Measurements from ENCODE around the gene ABTB2.

The ABTB2 gene

DNA sequence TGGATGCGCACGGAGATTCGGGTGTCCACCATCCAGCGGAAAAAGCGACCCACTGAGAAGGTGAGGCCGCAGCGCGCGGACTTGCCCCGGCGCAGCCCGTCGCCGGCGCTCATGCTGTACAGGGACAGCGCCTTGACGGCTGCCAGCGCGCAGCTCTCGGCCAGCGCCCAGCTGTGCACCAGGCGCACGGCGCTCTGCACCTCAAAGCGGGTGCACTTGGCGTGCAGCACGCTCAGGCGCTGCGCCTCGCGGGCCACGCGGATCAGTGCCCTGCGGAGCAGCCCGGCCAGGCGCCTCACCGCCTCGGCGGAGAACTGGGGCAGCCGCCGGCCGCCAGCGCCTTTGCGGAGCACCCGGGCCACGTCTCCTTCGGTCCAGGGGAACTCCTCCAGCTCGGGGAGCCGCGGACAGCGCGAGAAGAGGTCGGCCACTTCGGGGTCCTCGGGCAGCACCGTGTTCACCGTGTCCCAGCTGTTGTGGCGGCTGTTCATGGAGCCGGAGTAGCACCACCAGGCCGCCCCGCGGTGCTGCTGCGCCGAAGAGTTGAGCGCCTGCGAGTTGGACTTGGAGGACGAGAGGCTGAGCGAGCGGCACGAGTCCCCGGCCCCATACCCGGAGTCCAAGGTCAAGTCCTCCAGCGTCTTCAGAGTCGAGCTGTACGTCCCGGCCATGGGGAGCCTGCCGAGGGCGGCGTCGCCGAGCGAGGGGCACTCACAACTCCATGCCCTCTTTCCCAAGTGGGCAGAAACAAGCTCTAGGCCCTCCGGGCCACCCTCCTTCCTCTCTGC is 703 bp downstream of the ABTB2 start:
- TF ChIP-seq CTCF (IDR thresholded peaks at IDR 0.05; ENCODE audit: control extremely low read depth, extremely low read depth, low read depth, missing control alignments): peak; percentile 24
- ChIA-PET CTCF (interaction anchor here (1.0 to 10.8 kb wide), 12 partner anchors 11 to 489 kb away, joined by 3 to 121 read pairs (median 4); partner anchors contain the start of gene CAT), POLR2A (interaction anchor here (1.2 to 1.7 kb wide), 2 partner anchors 123 to 182 kb away, joined by 5 to 6 read pairs; no protein-coding TSS in a partner anchor)
- peak; percentile 42 for DNase-seq (ENCODE audit: extremely low spot score)

DNA sequence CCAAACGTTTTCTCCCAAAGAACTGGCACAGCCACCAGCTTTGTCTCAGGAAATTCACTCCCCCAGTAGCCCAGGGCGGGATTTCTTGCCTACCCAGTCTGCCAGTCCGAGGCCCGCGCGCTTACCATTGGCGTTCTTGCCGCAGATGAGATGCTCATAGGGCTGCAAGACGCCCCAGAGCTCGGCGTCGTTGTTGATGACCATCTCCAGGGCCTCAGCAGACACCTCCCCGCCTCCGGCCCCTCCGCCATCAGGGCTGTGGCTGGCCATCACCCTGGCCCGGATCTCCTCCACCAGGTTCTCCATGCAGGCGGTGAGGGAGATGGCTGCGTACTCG is 1.3 kb downstream of the ABTB2 start:
- CTCF ChIA-PET: interaction anchor here (0.9 to 10.8 kb wide), 6 partner anchors 13 to 183 kb away, joined by 3 to 121 read pairs (median 4); no protein-coding TSS in a partner anchor
- DNase-seq (ENCODE audit: extremely low spot score): no peak
- TF ChIP-seq CTCF (IDR thresholded peaks at IDR 0.05; ENCODE audit: control extremely low read depth, extremely low read depth, low read depth, missing control alignments): no peak
- POLR2A ChIA-PET: interaction anchor here (1.2 kb wide), 1 partner anchor 182 kb away, joined by 6 read pairs; no protein-coding TSS in a partner anchor

DNA sequence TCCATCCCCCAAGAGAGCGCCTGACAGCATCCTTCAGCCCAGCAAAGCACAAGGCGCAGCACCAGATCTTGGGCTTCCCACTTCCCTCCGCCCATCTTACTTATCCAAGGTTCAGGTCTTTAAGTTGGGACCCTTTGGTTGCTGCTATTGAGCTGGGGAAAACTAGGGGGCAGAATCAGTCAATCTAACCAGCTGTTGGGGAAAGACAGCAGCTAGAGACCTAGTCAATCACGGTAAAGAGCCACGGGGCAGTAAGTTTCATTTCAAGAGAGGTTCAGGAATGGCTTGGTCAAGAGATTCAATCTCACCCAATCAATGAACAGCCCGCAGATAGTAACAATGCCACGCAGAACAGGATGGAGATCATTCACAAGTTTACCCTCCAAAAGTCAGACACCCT is 1.7 kb downstream of the ABTB2 start:
- POLR2A ChIA-PET: no interaction called here

DNA sequence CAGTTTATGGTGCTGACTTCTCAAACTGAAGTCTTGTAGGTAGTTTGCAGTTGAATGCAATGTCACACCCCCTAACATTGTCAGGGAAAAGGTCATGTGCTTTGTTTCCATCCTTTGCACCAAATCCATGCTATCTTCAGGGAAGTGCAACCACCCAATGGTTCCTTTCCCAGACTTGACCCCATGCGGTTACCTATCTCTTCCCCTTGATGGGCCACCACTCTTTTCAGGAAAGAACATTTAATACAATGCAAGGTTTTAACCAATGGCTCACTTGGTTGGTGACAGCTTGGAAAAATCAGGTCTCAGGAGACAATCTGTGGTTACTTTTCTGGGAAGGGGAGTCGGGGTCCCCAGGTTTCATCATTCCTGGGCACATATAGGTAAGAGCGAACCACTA is 2.1 kb downstream of the ABTB2 start:
- TF ChIP-seq CTCF (IDR thresholded peaks at IDR 0.05; ENCODE audit: control extremely low read depth, extremely low read depth, low read depth, missing control alignments): no peak
- no peak for DNase-seq (ENCODE audit: extremely low spot score)
- ChIA-PET POLR2A (no interaction called here), CTCF (interaction anchor here (0.9 to 10.8 kb wide), 9 partner anchors 12 to 368 kb away, joined by 3 to 121 read pairs (median 3); no protein-coding TSS in a partner anchor)

More for the DNA sequence above, 1.7 kb downstream of the ABTB2 start:
- no peak for DNase-seq (ENCODE audit: extremely low spot score)
- TF ChIP-seq CTCF (IDR thresholded peaks at IDR 0.05; ENCODE audit: control extremely low read depth, extremely low read depth, low read depth, missing control alignments): no peak
- CTCF ChIA-PET: interaction anchor here (0.9 to 10.8 kb wide), 8 partner anchors 13 to 368 kb away, joined by 3 to 121 read pairs (median 4); no protein-coding TSS in a partner anchor

DNA sequence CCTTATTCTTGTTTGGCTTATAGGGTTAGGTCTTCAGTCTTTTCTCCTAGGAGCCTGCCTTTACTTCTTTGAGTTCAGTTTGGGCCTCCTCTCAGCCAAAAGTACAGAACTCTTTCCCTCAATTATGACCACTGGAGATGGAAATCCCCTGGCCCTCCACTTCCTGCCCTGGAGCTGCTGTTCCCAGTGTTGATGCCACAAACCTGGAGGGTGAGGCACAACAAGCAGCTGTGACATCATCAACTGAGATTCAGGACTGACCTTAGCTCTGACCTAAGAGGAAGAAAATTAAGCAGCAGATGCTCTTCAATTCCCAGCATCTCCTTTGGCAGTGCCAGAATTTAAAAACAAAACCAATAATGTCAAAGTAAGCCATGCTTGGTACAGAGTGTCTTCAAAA is 3.0 kb downstream of the ABTB2 start:
- no peak for DNase-seq (ENCODE audit: extremely low spot score)
- TF ChIP-seq CTCF (IDR thresholded peaks at IDR 0.05; ENCODE audit: control extremely low read depth, extremely low read depth, low read depth, missing control alignments): no peak
- CTCF ChIA-PET: interaction anchor here (0.7 to 10.8 kb wide), 7 partner anchors 11 to 367 kb away, joined by 3 to 121 read pairs (median 4); no protein-coding TSS in a partner anchor
- POLR2A ChIA-PET: no interaction called here

GRCh38 chr11:34353881-34354280 is 3.9 kb downstream of the ABTB2 start:
- CTCF ChIA-PET: interaction anchor here (1.5 to 10.8 kb wide), 4 partner anchors 11 to 180 kb away, joined by 4 to 121 read pairs (median 7); no protein-coding TSS in a partner anchor
- DNase-seq (ENCODE audit: extremely low spot score): no peak
- POLR2A ChIA-PET: no interaction called here
- TF ChIP-seq CTCF (IDR thresholded peaks at IDR 0.05; ENCODE audit: control extremely low read depth, extremely low read depth, low read depth, missing control alignments): no peak
